ENCODE measurements around the gene FAM169A. TPM values are rescaled to one million over a fixed set of nuclear protein-coding genes. Genes with fewer than 3 reads are reported as not detected.
A peak's percentile ranks its signal among the peaks of the same experiment; 100 is the strongest.
"Not testable (repeated sequence)": the region's sequence is repeated elsewhere in the genome, so short reads cannot be mapped to it uniquely, and the experiment has no call there.

Gene FAM169A
- total RNA-seq, result 10 to 100 TPM; 49.8 to 50.5 TPM
- 9.2 TPM for polyA plus RNA-seq (2013, experiment 1 of 2)
- polyA plus RNA-seq (2013, experiment 2 of 2), result 7.9 TPM
- long read RNA-seq, experiment 1, partial matches to known transcripts, result 0 of 7 reads
- long read RNA-seq, experiment 1, other reads (novel, unspliced or antisense), result 7 of 7 reads
- long read RNA-seq, experiment 2, full-length matches to known transcripts, result 6 of 60 reads
- long read RNA-seq, experiment 2, partial matches to known transcripts, result 7 of 60 reads
- long read RNA-seq, experiment 2, other reads (novel, unspliced or antisense), result 47 of 60 reads
- long read RNA-seq, experiment 3, full-length matches to known transcripts, result 14 of 89 reads
- long read RNA-seq, experiment 3, partial matches to known transcripts, result 2 of 89 reads
- long read RNA-seq, experiment 3, other reads (novel, unspliced or antisense), result 73 of 89 reads
- long read RNA-seq, experiment 4, full-length matches to known transcripts, result 1 of 7 reads
- long read RNA-seq, experiment 4, partial matches to known transcripts, result 0 of 7 reads
- long read RNA-seq, experiment 4, other reads (novel, unspliced or antisense), result 6 of 7 reads

- no peaks in the 10 kb centered on the region for H3K9me3 ChIP-seq (ENCODE audit: control insufficient read depth, low read length)
- Mint-ChIP-seq H3K4me1 (peaks cover 64% of the 10 kb centered on the region), H3K27ac (peak within 1 kb of the TSS; percentile 97), H3K4me3 (peak within 1 kb of the TSS; percentile 91), H3K9me3 (no peaks in the 10 kb centered on the region), H3K27me3 (ENCODE audit: insufficient read depth) (no peaks in the 10 kb centered on the region), H3K36me3 (ENCODE audit: low read depth) (peaks cover 6% of the 10 kb centered on the region)
- WGBS, 2 experiments (ENCODE audit: insufficient coverage in 1 of 2, insufficient read length in 1 of 2), result 0% methylated on average over 8 to 119 of the region's 119 CpGs
- H3K36me3 ChIP-seq (ENCODE audit: control insufficient read depth, insufficient read depth, low read length), result no peaks in the 10 kb centered on the region
- peak within 1 kb of the TSS; percentile 84 for H3K9ac ChIP-seq (ENCODE audit: extremely low read depth, low read length, poor library complexity, severe bottlenecking)
- H3K27ac ChIP-seq (ENCODE audit: low read depth, low read length), result no peak within 1 kb of the TSS
- H3K27me3 ChIP-seq (ENCODE audit: control insufficient read depth, insufficient read depth, low read length, poor library complexity, severe bottlenecking), result no peaks in the 10 kb centered on the region
- DNase-seq, result peak; percentile 83
- TF ChIP-seq, protein P1, sequence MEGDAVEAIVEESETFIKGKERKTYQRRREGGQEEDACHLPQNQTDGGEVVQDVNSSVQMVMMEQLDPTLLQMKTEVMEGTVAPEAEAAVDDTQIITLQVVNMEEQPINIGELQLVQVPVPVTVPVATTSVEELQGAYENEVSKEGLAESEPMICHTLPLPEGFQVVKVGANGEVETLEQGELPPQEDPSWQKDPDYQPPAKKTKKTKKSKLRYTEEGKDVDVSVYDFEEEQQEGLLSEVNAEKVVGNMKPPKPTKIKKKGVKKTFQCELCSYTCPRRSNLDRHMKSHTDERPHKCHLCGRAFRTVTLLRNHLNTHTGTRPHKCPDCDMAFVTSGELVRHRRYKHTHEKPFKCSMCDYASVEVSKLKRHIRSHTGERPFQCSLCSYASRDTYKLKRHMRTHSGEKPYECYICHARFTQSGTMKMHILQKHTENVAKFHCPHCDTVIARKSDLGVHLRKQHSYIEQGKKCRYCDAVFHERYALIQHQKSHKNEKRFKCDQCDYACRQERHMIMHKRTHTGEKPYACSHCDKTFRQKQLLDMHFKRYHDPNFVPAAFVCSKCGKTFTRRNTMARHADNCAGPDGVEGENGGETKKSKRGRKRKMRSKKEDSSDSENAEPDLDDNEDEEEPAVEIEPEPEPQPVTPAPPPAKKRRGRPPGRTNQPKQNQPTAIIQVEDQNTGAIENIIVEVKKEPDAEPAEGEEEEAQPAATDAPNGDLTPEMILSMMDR (conservative IDR thresholded peaks at IDR 0.05), result no peak
- peak within 1 kb of the TSS; percentile 97 for H3K4me3 ChIP-seq (ENCODE audit: low read length)
- H3K4me1 ChIP-seq (ENCODE audit: control insufficient read depth, insufficient read depth, low read length), result peaks cover 3% of the 10 kb centered on the region
Measured at GRCh38 chr5:74865804-74866595, at the start of gene FAM169A. TSS of gene FAM169A (minus strand) at chr5:74866387. CDS start at chr5:74841676, 24,711 bp downstream.

DNA sequence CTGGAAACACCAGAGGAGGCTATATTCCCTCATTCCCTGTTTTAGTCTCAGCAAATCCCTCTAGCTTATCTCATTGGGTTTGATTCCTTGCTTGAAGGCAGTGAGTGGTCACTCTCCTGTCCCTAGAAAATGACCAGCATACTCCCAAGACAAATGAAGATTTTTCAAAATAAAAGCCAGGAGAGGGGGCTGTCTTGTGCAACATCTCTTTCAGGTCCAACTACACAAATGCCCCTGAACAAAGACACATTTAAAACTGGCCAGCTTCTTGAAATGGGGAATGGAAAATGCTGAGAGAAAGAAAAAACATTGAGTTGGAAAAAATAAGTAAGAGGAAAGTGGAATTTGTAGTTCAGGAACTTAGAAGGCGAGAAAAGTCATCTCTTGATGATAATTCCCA lies 49.3 kb upstream of the FAM169A start:
- no peak overlapping the region for H3K9ac ChIP-seq (ENCODE audit: extremely low read depth, low read length, poor library complexity, severe bottlenecking)
- no peaks in the 10 kb centered on the region for H3K36me3 ChIP-seq (ENCODE audit: control insufficient read depth, insufficient read depth, low read length)
- no peak overlapping the region for H3K27ac ChIP-seq (ENCODE audit: low read depth, low read length)
- DNase-seq, result no peak
- TF ChIP-seq, protein P1 (conservative IDR thresholded peaks at IDR 0.05), result no peak
- H3K9me3 ChIP-seq (ENCODE audit: control insufficient read depth, low read length), result peaks cover 11% of the 10 kb centered on the region
- Mint-ChIP-seq H3K36me3 (ENCODE audit: low read depth) (no peaks in the 10 kb centered on the region), H3K4me3 (no peak overlapping the region), H3K9me3 (peaks cover 11% of the 10 kb centered on the region), H3K27me3 (ENCODE audit: insufficient read depth) (no peaks in the 10 kb centered on the region), H3K4me1 (no peaks in the 10 kb centered on the region), H3K27ac (no peak overlapping the region)
- H3K27me3 ChIP-seq (ENCODE audit: control insufficient read depth, insufficient read depth, low read length, poor library complexity, severe bottlenecking), result no peaks in the 10 kb centered on the region
- 57% methylated on average over 1 of the region's 1 CpG; no CpG with 5 or more reads in 1 of the 2 experiments for WGBS, 2 experiments (ENCODE audit: insufficient coverage in 1 of 2, insufficient read length in 1 of 2)
- H3K4me1 ChIP-seq (ENCODE audit: control insufficient read depth, insufficient read depth, low read length), result no peaks in the 10 kb centered on the region
- no peak overlapping the region for H3K4me3 ChIP-seq (ENCODE audit: low read length)

GRCh38 chr5:74911421-74911820 lies 45.2 kb upstream of the FAM169A start:
- WGBS, 2 experiments (ENCODE audit: insufficient coverage in 1 of 2, insufficient read length in 1 of 2), result 92% methylated on average over 2 of the region's 2 CpGs
- H3K27me3 Mint-ChIP-seq (ENCODE audit: insufficient read depth); H3K4me1 Mint-ChIP-seq: not testable (repeated sequence)

DNA sequence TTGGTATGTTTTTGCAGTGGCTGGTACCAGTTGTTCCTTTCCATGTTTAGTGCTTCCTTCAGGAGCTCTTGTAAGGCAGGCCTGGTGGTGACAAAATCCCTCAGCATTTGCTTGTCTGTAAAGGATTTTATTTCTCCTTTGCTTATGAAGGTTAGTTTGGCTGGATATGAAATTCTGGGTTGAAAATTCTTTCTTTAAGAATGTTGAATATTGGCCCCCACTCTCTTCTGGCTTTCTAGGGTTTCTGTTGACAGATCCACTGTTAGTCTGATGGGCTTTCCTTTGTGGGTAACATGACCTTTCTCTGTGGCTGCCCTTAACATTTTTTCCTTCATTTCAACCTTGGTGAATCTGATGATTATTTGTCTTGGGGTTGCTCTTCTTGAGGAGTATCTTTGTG lies 43.7 kb upstream of the FAM169A start:
- not testable (repeated sequence) for DNase-seq; H3K4me3 Mint-ChIP-seq; H3K27me3 Mint-ChIP-seq (ENCODE audit: insufficient read depth); H3K9ac ChIP-seq (ENCODE audit: extremely low read depth, low read length, poor library complexity, severe bottlenecking); H3K27ac ChIP-seq (ENCODE audit: low read depth, low read length); H3K4me1 ChIP-seq (ENCODE audit: control insufficient read depth, insufficient read depth, low read length); H3K27me3 ChIP-seq (ENCODE audit: control insufficient read depth, insufficient read depth, low read length, poor library complexity, severe bottlenecking); H3K36me3 ChIP-seq (ENCODE audit: control insufficient read depth, insufficient read depth, low read length); H3K4me3 ChIP-seq (ENCODE audit: low read length); H3K36me3 Mint-ChIP-seq (ENCODE audit: low read depth); H3K4me1 Mint-ChIP-seq; H3K27ac Mint-ChIP-seq
- peaks cover 39% of the 10 kb centered on the region for H3K9me3 Mint-ChIP-seq
- H3K9me3 ChIP-seq (ENCODE audit: control insufficient read depth, low read length), result peaks cover 12% of the 10 kb centered on the region

More at GRCh38 chr5:74911421-74911820, 45.2 kb upstream of the FAM169A start:
- H3K36me3 Mint-ChIP-seq (ENCODE audit: low read depth); H3K4me3 Mint-ChIP-seq; H3K27me3 ChIP-seq (ENCODE audit: control insufficient read depth, insufficient read depth, low read length, poor library complexity, severe bottlenecking); H3K27ac Mint-ChIP-seq; H3K36me3 ChIP-seq (ENCODE audit: control insufficient read depth, insufficient read depth, low read length); DNase-seq; H3K4me3 ChIP-seq (ENCODE audit: low read length); H3K27ac ChIP-seq (ENCODE audit: low read depth, low read length); H3K4me1 ChIP-seq (ENCODE audit: control insufficient read depth, insufficient read depth, low read length); H3K9ac ChIP-seq (ENCODE audit: extremely low read depth, low read length, poor library complexity, severe bottlenecking): not testable (repeated sequence)
- peaks cover 39% of the 10 kb centered on the region for H3K9me3 Mint-ChIP-seq
- peaks cover 12% of the 10 kb centered on the region for H3K9me3 ChIP-seq (ENCODE audit: control insufficient read depth, low read length)

DNA sequence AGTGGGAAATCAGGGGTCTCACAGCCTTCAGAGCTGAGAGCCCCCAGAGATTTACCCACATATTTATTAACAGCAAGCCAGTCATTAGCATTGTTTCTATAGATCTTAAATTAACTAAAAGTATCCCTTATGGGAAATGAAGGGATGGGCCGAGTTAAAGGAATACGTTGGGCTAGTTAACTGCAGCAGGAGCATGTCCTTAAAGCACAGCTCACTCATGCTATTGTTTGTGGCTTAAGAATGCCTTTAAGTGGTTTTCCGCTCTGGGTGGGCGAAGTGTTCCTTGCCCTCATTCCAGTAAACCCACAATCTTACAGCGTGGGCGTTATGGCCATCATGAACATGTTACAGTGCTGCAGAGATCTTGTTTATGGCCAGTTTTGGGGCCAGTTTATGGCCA lies 42.0 kb upstream of the FAM169A start:
- not testable (repeated sequence) for H3K27ac ChIP-seq (ENCODE audit: low read depth, low read length); H3K9ac ChIP-seq (ENCODE audit: extremely low read depth, low read length, poor library complexity, severe bottlenecking); H3K4me3 Mint-ChIP-seq; H3K4me1 ChIP-seq (ENCODE audit: control insufficient read depth, insufficient read depth, low read length); H3K27me3 Mint-ChIP-seq (ENCODE audit: insufficient read depth); H3K4me3 ChIP-seq (ENCODE audit: low read length); H3K4me1 Mint-ChIP-seq; DNase-seq; H3K27me3 ChIP-seq (ENCODE audit: control insufficient read depth, insufficient read depth, low read length, poor library complexity, severe bottlenecking); H3K36me3 Mint-ChIP-seq (ENCODE audit: low read depth); H3K27ac Mint-ChIP-seq; H3K36me3 ChIP-seq (ENCODE audit: control insufficient read depth, insufficient read depth, low read length)
- 94 to 97% methylated on average over 3 to 6 of the region's 6 CpGs for WGBS, 2 experiments (ENCODE audit: insufficient coverage in 1 of 2, insufficient read length in 1 of 2)
- peaks cover 42% of the 10 kb centered on the region for H3K9me3 Mint-ChIP-seq
- peaks cover 12% of the 10 kb centered on the region for H3K9me3 ChIP-seq (ENCODE audit: control insufficient read depth, low read length)

Measured in endodermal cell (in vitro differentiated cells).